GM23248 (cell line): ENCODE results near the gene HNF1B. TPM values are rescaled to one million over a fixed set of nuclear protein-coding genes. Genes with fewer than 3 reads are reported as not detected.

Experiments
- DNase-seq: peaks from one replicate; pipeline ENCODE4 v3.0.0-alpha.2; 2015
- H2AFZ ChIP-seq: fragments of 200-600 bp; sonication (generic); 2 replicates; pipeline ENCODE4 v1.6.1; 2016; ENCODE audit warnings: antibody characterized with exemption
- H3F3A ChIP-seq: fragments of 200-600 bp; sonication (generic); 2 replicates; pipeline ENCODE4 v1.6.1; 2016; ENCODE audit warnings: mild to moderate bottlenecking, antibody characterized with exemption, mixed run types; ENCODE audit not compliant: insufficient read depth
- H3K27ac ChIP-seq: fragments of 200-600 bp; sonication (generic); 2 replicates; pipeline ENCODE4 v1.5.1; 2016; ENCODE audit warnings: mild to moderate bottlenecking
- H3K27me3 ChIP-seq: fragments of 200-600 bp; sonication (generic); replicated peaks from 2 replicates; pipeline ENCODE4 v1.6.1; 2016; ENCODE audit warnings: mild to moderate bottlenecking; ENCODE audit not compliant: insufficient read depth
- H3K36me3 ChIP-seq: fragments of 200-600 bp; sonication (generic); 2 replicates; pipeline ENCODE4 v1.6.1; 2016; ENCODE audit warnings: low read depth, mild to moderate bottlenecking
- H3K4me1 ChIP-seq: fragments of 200-600 bp; sonication (generic); 2 replicates; pipeline ENCODE4 v1.6.1; 2016; ENCODE audit warnings: mild to moderate bottlenecking; ENCODE audit not compliant: insufficient read depth
- H3K4me2 ChIP-seq: fragments of 200-600 bp; sonication (generic); one replicate; pipeline ENCODE4 v1.6.1; 2016; ENCODE audit warnings: mild to moderate bottlenecking; ENCODE audit not compliant: unreplicated experiment
- H3K4me3 ChIP-seq: fragments of 200-600 bp; sonication (generic); 2 replicates; pipeline ENCODE4 v1.5.1; 2016; ENCODE audit warnings: mild to moderate bottlenecking
- H3K79me2 ChIP-seq: fragments of 200-600 bp; sonication (generic); 2 replicates; pipeline ENCODE4 v1.6.1; 2016; ENCODE audit warnings: mild to moderate bottlenecking; ENCODE audit not compliant: insufficient read depth
- H3K9ac ChIP-seq: fragments of 200-600 bp; sonication (generic); 2 replicates; pipeline ENCODE4 v1.6.1; 2016; ENCODE audit warnings: mild to moderate bottlenecking
- H3K9me2 ChIP-seq: fragments of 200-600 bp; sonication (generic); 2 replicates; pipeline ENCODE4 v1.6.1; 2016; ENCODE audit warnings: mixed run types, mild to moderate bottlenecking, moderate library complexity; ENCODE audit not compliant: insufficient read depth
- H3K9me3 ChIP-seq: fragments of 200-600 bp; sonication (generic); one replicate; pipeline ENCODE4 v1.6.1; 2017; ENCODE audit warnings: low read depth
- H4K20me1 ChIP-seq: fragments of 200-600 bp; sonication (generic); 2 replicates; pipeline ENCODE4 v1.6.0; 2016; ENCODE audit not compliant: insufficient read depth
- EZH2 ChIP-seq: fragments of 200-600 bp; sonication (generic); IDR thresholded peaks from 2 replicates; pipeline ENCODE4 v1.6.1; 2018; ENCODE audit warnings: antibody characterized with exemption, mild to moderate bottlenecking; ENCODE audit not compliant: insufficient read depth, poor library complexity, severe bottlenecking
- EZH2phosphoT487 ChIP-seq: fragments of 200-600 bp; sonication (generic); IDR thresholded peaks from 2 replicates; pipeline ENCODE4 v1.6.1; 2018; ENCODE audit warnings: antibody characterized with exemption, moderate library complexity, mild to moderate bottlenecking, low read depth; ENCODE audit not compliant: insufficient read depth
- WGBS, 2 experiments: methylation state at CpG; one replicate each; pipeline ENCODE4 v1.1.6; 2015 to 2017; ENCODE audit warnings: low lambda C conversion rate in 2 of 2, low coverage in 1 of 2; ENCODE audit errors: missing lambda C conversion rate in 2 of 2; 5-methylcytosine and 5-hydroxymethylcytosine counted together
- in situ Hi-C: fragments of 300-500 bp; cut with MboI; formaldehyde crosslinking; loops from 2 replicates; pipeline ENCODE4 v1.15.0; 2020
- polyA plus RNA-seq: library from polyadenylated mRNA; unstranded; fragments of >200 nt; fragmentation: Nextera tagmentation; extraction: Ambion mirVana; gene quantifications from 2 replicates; pipeline ENCODE4 v1.2.1, GENCODE V29; 2016
- total RNA-seq: library from RNA; depleted of rRNA; stranded (reverse); fragments of >200 nt; shearing (Covaris generic); gene quantifications from 2 replicates; pipeline ENCODE4 v1.2.3, GENCODE V29; 2014; rRNA removed

The HNF1B gene
- total and polyA plus RNA-seq, 2 experiments from 2014 or later: not detected

GRCh38 chr17:37643118-37643766 lies 101.6 kb downstream of the HNF1B start, which contains the start of gene DDX52:
Gene DDX52, minus strand, starts transcription at chr17:37643446. Its CDS starts 26 bp downstream, at chr17:37643420.
- peaks cover 17% of the 10 kb centered on the region for H3K36me3 ChIP-seq
- in situ Hi-C loops: no loop called here

GRCh38 chr17:37642681-37643080 lies 102.2 kb downstream of the HNF1B start:
- peak overlapping the region; percentile 99 for H3K4me2 ChIP-seq
- peaks cover 16% of the 10 kb centered on the region; the same call in 1 of the 2 replicates for H3F3A ChIP-seq
- peaks cover 19% of the 10 kb centered on the region for H3K36me3 ChIP-seq
- peaks cover 54% of the 10 kb centered on the region for H3K79me2 ChIP-seq
- DNase-seq: peak; percentile 72
- 2% methylated on average over 7 of the region's 7 CpGs for WGBS, 2 experiments
- peak overlapping the region; percentile 95 for H2AFZ ChIP-seq
- peak overlapping the region; percentile 94 for H3K9ac ChIP-seq
- H3K27ac ChIP-seq: peak overlapping the region; percentile 89
- no peaks in the 10 kb centered on the region for H3K9me2 ChIP-seq
- H3K4me1 ChIP-seq: peaks cover 16% of the 10 kb centered on the region
- in situ Hi-C loops: no loop called here
- no peaks in the 10 kb centered on the region for H4K20me1 ChIP-seq
- H3K9me3 ChIP-seq: no peaks in the 10 kb centered on the region
- peak overlapping the region; percentile 99 for H3K4me3 ChIP-seq
- H3K27me3 ChIP-seq: no peaks in the 10 kb centered on the region
- TF ChIP-seq EZH2 (no peak), EZH2phosphoT487 (no peak)

More at GRCh38 chr17:37643118-37643766, 101.6 kb downstream of the HNF1B start, which contains the start of gene DDX52:
- Histone ChIP-seq H2AFZ (peak within 1 kb of the TSS; percentile 95), H3K27me3 (no peaks in the 10 kb centered on the region), H3K4me3 (peak within 1 kb of the TSS; percentile 99), H3K9me2 (no peaks in the 10 kb centered on the region), H3K4me2 (peak within 1 kb of the TSS; percentile 99), H3F3A (peaks cover 20% of the 10 kb centered on the region; the same call in 1 of the 2 replicates), H3K79me2 (peaks cover 49% of the 10 kb centered on the region), H3K4me1 (peaks cover 22% of the 10 kb centered on the region), H3K9ac (peak within 1 kb of the TSS; percentile 94), H3K9me3 (no peaks in the 10 kb centered on the region), H3K27ac (peak within 1 kb of the TSS; percentile 89), H4K20me1 (no peaks in the 10 kb centered on the region)
- peak; percentile 98 for DNase-seq
- TF ChIP-seq EZH2 (no peak), EZH2phosphoT487 (no peak)
- 1 to 3% methylated on average over 43 of the region's 43 CpGs for WGBS, 2 experiments

GRCh38 chr17:37640015-37640414 lies 104.8 kb downstream of the HNF1B start:
- TF ChIP-seq EZH2phosphoT487: no peak
- peaks cover 16% of the 10 kb centered on the region for H3K4me1 ChIP-seq
- no peaks in the 10 kb centered on the region for H3K9me2 ChIP-seq
- no peaks in the 10 kb centered on the region for H3K27me3 ChIP-seq
- in situ Hi-C loops: no loop called here
- H3F3A ChIP-seq: peaks cover 16% of the 10 kb centered on the region; the same call in 1 of the 2 replicates
- no peak overlapping the region for H3K27ac ChIP-seq
- H3K9me3 ChIP-seq: no peaks in the 10 kb centered on the region
- no peaks in the 10 kb centered on the region for H4K20me1 ChIP-seq
- peaks cover 34% of the 10 kb centered on the region for H3K36me3 ChIP-seq
- H3K79me2 ChIP-seq: peaks cover 81% of the 10 kb centered on the region
- H3K4me2 ChIP-seq: no peak overlapping the region
- no peak overlapping the region for H3K9ac ChIP-seq
- DNase-seq: no peak
- no peak overlapping the region for H2AFZ ChIP-seq
- H3K4me3 ChIP-seq: no peak overlapping the region

- Histone ChIP-seq H3K4me3 (no peak overlapping the region), H3F3A (peaks cover 14% of the 10 kb centered on the region; the same call in 1 of the 2 replicates), H3K9me2 (no peaks in the 10 kb centered on the region), H2AFZ (no peak overlapping the region), H3K9ac (no peak overlapping the region), H3K36me3 (peaks cover 34% of the 10 kb centered on the region), H3K4me1 (peaks cover 9% of the 10 kb centered on the region; the same call in 1 of the 2 replicates), H3K79me2 (peaks cover 91% of the 10 kb centered on the region), H3K4me2 (no peak overlapping the region), H3K27ac (no peak overlapping the region), H3K9me3 (no peaks in the 10 kb centered on the region), H4K20me1 (no peaks in the 10 kb centered on the region), H3K27me3 (no peaks in the 10 kb centered on the region)
- no peak for DNase-seq
- in situ Hi-C loops: loop anchor here (10.0 kb wide), 1 partner anchor 63 kb away; no protein-coding TSS in a partner anchor
- TF ChIP-seq EZH2 (no peak), EZH2phosphoT487 (no peak)
Measured at GRCh38 chr17:37637956-37638355, 106.9 kb downstream of the HNF1B start.

Other genes with a start within 250 kb of the HNF1B start
- gene SYNRG, start 135.6 kb downstream of the HNF1B start, total RNA-seq: 5.6 TPM in 2 replicates
- gene SYNRG, start 135.6 kb downstream of the HNF1B start, polyA plus RNA-seq: 12.1 and 13.1 TPM in 2 replicates
- gene DDX52, start 101.6 kb downstream of the HNF1B start, total RNA-seq: 26.7 and 34.7 TPM in 2 replicates
- 23.5 and 26.1 TPM in 2 replicates for gene DDX52, start 101.6 kb downstream of the HNF1B start, polyA plus RNA-seq
- gene TBC1D3K, start 179.4 kb upstream of the HNF1B start, total RNA-seq: not detected in 2 replicates
- gene TBC1D3K, start 179.4 kb upstream of the HNF1B start, polyA plus RNA-seq: not detected in 2 replicates
- 3.9 and 11.4 TPM in 2 replicates for gene TBC1D3L, start 244.0 kb upstream of the HNF1B start, total RNA-seq
- gene TBC1D3L, start 244.0 kb upstream of the HNF1B start, polyA plus RNA-seq: 3.5 and 4.2 TPM in 2 replicates